ENCODE results near the gene AMH.
A peak's percentile ranks its signal among the peaks of the same experiment; 100 is the strongest.
"Not testable (repeated sequence)": the region's sequence is repeated elsewhere in the genome, so short reads cannot be mapped to it uniquely, and the experiment has no call there.

Gene AMH

DNA sequence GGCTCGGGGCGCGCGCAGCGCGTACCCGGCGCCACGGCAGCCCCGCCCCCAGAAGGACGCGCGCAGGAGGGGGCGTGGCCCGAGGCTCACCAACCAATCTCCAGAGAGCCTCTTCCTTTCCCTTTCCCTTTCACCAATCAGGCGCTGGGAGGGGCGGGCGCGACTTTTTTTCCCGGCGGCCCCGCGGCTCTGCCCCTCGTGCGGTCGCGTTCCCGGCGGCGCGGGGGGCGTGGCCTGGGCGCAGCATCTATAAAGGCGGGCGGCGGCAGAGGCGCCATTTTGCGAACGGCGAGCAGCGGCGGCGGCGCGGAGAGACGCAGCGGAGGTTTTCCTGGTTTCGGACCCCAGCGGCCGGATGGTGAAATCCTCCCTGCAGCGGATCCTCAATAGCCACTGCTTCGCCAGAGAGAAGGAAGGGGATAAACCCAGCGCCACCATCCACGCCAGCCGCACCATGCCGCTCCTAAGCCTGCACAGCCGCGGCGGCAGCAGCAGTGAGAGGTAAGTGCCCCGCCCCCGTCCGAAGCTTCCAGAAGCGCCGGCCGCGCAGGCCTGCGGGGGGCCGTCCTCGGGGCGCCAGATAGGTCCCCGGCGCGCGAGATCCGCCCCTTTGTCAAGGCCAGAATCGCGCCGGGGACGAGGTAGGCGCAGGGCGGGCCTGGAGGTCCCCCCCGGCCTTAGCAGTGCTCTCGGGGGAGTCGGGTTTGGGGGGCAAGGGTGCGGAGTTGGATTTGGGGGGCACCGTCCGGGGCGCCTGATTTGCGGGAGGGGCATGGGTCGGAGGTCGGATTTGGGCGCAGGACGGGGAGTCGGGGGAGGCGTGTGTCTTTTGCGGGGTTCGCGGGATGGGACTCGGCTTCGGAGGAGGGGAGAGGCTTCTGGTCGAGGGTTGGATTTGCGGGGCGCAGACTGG lies 20.4 kb downstream of the AMH start:
- peak; percentile 88 for DNase-seq (ENCODE audit: low read depth, low spot score)

GRCh38 chr19:2270157-2270422 lies 21.0 kb downstream of the AMH start:
- no peak for DNase-seq (ENCODE audit: low read depth, low spot score)

- peak; percentile 66 for DNase-seq (ENCODE audit: low read depth, low spot score)
Observed at GRCh38 chr19:2270423-2271233, 21.5 kb downstream of the AMH start.

GRCh38 chr19:2271234-2272103 lies 22.3 kb downstream of the AMH start:
- DNase-seq (ENCODE audit: low read depth, low spot score), result no peak

DNA sequence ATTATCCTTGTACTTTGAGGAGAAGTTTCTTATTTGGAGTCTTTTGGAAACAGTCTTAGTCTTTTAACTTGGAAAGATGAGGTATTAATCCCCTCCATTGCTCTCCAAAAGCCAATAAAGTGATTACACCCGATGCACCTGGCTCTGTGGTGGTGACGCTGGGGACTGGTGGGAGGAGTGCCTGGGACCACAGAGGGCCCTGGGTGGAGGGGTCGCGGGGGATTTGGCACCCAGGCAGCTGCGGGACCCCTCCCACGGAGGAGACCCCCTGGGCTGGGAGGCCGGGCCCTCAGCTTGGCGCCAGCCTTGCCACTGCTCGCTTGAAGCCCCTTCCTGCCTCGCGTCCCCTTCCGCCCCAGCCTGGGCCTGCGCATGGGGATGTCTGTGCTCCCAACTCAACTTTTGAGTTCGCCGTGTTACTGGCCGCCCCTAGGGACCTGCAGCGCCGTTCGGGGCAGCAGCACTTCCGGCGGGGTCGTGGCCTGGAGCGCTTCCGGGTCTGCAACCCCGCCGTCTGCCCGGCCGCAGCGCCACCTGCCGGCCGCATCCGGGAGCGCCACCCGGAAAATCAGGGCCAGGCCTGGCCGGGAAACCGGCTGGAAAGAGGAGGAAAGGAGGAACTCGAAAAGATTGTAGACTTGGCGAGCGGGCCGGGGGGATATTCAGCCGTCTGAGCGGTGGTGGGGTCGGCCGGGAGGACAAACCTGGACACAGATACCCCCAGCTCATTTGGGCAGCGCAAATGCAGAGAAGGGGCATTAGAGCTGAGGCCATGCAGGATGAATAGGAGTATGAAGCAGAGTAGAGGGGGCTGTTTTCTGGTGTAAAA lies 24.4 kb downstream of the AMH start:
- DNase-seq (ENCODE audit: low read depth, low spot score), result no peak

- no peak for DNase-seq (ENCODE audit: low read depth, low spot score)
Observed at GRCh38 chr19:2274185-2274711, 25.1 kb downstream of the AMH start.

GRCh38 chr19:2274931-2275535 lies 25.9 kb downstream of the AMH start:
- no peak for DNase-seq (ENCODE audit: low read depth, low spot score)

- no peak for DNase-seq (ENCODE audit: low read depth, low spot score)
Observed at GRCh38 chr19:2275588-2276428, 26.7 kb downstream of the AMH start.

DNA sequence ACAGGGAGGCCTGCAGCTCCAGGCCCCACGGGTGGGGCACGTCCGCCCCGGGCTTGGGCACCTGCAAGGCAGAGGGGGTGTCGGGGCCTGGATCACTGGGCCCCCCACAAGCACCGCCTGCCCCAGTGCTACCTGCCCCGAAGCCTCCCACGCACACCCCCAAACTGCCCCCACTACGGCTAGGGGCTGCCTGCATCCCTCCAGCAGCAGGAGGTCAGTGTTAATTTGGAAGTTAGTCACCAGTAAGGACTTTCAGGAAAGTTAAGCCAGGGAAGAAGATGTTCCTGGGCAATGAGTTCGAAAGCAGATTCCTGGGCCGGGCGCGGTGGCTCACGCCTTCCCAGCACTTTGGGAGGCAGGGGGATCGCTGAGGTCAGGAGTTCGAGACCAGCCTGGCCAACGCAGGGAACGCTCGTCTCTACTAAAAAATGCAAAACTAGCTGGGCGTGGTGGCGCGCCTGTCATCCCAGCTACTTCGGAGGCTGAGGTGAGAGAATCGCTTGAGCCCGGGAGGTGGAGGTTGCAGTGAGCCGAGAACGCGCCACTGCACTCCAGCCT lies 27.4 kb downstream of the AMH start:
- DNase-seq (ENCODE audit: low read depth, low spot score), result no peak

DNA sequence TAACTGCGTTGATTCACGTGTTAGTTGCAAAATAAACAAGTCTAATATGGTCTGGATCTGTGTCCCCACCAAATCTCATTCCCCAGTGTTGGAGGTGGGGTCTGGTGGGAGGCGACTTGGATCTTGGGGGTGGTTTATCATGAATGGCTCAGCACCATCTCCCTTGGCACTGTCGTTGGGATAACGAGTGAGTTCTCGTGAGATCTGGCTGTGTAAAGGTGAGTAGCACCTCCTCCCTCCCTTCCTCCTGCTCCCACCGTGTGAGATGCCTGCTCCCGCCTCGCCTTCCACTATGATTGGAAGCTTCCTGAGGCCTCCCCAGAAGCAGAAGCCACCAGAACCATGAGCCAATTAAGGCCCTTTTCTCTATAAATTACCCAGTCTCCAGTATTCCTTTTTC lies 28.0 kb downstream of the AMH start:
- no peak for DNase-seq (ENCODE audit: low read depth, low spot score)

GRCh38 chr19:2278459-2279158 lies 29.5 kb downstream of the AMH start:
- no peak for DNase-seq (ENCODE audit: low read depth, low spot score)

- DNase-seq (ENCODE audit: low read depth, low spot score), result no peak
Observed at GRCh38 chr19:2280633-2281264, 31.6 kb downstream of the AMH start.

DNA sequence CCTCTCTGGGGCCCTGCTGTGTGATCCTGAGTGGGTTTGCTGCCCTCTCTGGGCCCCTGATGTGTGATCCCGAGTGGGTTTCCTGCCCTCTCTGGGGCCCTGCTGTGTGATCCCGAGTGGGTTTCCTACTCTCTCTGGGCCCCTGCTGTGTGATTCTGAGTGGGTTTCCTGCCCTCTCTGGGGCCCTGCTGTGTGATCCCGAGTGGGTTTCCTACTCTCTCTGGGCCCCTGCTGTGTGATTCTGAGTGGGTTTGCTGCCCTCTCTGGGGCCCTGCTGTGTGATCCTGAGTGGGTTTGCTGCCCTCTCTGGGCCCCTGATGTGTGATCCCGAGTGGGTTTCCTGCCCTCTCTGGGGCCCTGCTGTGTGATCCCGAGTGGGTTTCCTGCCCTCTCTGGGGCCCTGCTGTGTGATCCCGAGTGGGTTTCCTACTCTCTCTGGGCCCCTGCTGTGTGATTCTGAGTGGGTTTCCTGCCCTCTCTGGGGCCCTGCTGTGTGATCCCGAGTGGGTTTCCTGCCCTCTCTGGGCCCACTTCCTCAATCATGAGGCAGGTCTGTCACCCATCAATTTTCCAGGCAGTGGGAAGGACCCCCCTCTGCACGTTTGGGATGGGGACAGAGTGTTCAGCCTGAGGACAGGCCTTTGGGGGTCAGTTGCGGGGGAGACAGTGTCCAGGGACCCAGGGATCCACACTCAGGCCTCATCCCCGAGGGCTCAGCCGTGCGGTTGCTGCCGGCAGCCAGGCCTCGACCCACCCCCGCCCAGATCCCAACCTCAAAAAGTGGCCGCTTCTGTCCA lies 32.3 kb downstream of the AMH start:
- DNase-seq (ENCODE audit: low read depth, low spot score), result not testable (repeated sequence)

DNA sequence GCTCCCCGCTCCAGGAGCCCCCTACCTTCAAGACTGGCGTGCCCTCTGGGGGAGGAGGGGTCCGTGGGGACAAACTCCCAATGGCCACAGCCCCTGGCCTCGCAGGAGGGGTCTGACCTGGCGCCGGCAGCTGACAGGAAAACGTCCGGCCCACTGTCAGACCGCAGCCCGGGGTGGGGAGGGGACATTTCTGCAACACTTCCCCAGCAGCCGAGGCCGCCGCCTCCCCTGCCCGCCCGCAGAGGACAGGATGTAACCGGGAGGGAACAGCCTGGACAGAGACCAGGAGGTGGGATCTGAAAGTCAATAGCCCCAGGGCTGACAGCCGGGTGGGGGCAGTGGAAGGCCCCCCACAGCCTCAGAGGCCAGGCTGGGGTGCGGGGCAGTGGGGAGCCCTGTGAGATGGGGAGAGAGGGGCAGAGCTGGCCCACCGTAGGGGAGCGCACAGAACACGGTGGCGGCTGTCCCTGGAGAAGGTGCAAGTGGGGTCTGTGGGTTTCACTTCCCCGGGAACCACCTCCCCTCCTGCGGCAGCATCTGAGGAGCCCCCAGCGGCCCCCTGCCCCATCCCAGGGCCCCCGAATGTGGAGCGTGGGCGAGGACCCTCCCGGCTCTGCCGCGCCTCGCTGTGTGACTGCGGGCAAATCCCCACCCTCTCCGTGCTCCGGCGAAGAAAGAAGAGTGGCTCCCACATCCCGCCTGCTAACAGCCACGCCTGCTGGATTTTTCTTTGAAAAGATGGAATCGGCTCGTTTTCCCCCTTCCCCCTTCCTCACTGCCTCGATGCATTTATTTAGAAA lies 33.1 kb downstream of the AMH start, which contains the start of gene PEAK3:
PEAK3 (minus strand) TSS at position 114 of the 800 bp plus-strand sequence. CDS start 1,244 bp downstream, outside the sequence.
- DNase-seq (ENCODE audit: low read depth, low spot score), result no peak

- no peak for DNase-seq (ENCODE audit: low read depth, low spot score)
Observed at GRCh38 chr19:2282862-2283237, 33.7 kb downstream of the AMH start.

GRCh38 chr19:2283835-2284507 lies 34.8 kb downstream of the AMH start:
- no peak for DNase-seq (ENCODE audit: low read depth, low spot score)
